Astrocyte (in vitro differentiated cells and primary cell): ENCODE results near the gene PCDHGA1. TPM values are rescaled to one million over a fixed set of nuclear protein-coding genes. Genes with fewer than 3 reads are reported as not detected.

Experiments
- DNase-seq: peaks from one replicate; pipeline ENCODE4 v3.0.0-alpha.2; 2010; ENCODE audit warnings: low read depth
- FAIRE-seq: peaks from 2 replicates; lab custom pipeline; 2011; peaks lifted over from hg19 to GRCh38; lab: Jason Lieb, UNC
- H2AFZ ChIP-seq: 2 replicates; pipeline ENCODE4 v1.6.0; 2012; ENCODE audit warnings: low read depth, low read length, inconsistent platforms
- H3K27ac ChIP-seq: 2 replicates; pipeline ENCODE4 v1.5.1; 2011; ENCODE audit warnings: low read depth, low read length, inconsistent platforms
- H3K27me3 ChIP-seq: 2 replicates; pipeline ENCODE4 v1.6.0; 2011; ENCODE audit warnings: low read length, inconsistent platforms; ENCODE audit not compliant: insufficient read depth
- H3K36me3 ChIP-seq: 2 replicates; pipeline ENCODE4 v1.5.1; 2011; ENCODE audit warnings: low read length, inconsistent platforms; ENCODE audit not compliant: insufficient read depth
- H3K4me1 ChIP-seq: 2 replicates; pipeline ENCODE4 v1.5.1; 2011; ENCODE audit warnings: low read length, inconsistent platforms; ENCODE audit not compliant: insufficient read depth
- H3K4me2 ChIP-seq: 2 replicates; pipeline ENCODE4 v1.6.0; 2012; ENCODE audit warnings: low read length, inconsistent platforms
- H3K4me3 ChIP-seq: 2 replicates; pipeline ENCODE4 v1.5.1; 2011; ENCODE audit warnings: low read depth, mild to moderate bottlenecking, low read length, inconsistent platforms; ENCODE audit not compliant: insufficient read depth
- H3K79me2 ChIP-seq: 2 replicates; pipeline ENCODE4 v1.6.0; 2012; ENCODE audit warnings: mild to moderate bottlenecking, low read length, inconsistent platforms; ENCODE audit not compliant: insufficient read depth
- H3K9ac ChIP-seq: 2 replicates; pipeline ENCODE4 v1.6.0; 2012; ENCODE audit warnings: mild to moderate bottlenecking, low read length, inconsistent platforms
- H3K9me3 ChIP-seq: 2 replicates; pipeline ENCODE4 v1.5.1; 2012; ENCODE audit warnings: low read depth, mild to moderate bottlenecking, low read length, inconsistent platforms; ENCODE audit not compliant: insufficient read depth
- H4K20me1 ChIP-seq: 2 replicates; pipeline ENCODE4 v1.6.0; 2012; ENCODE audit warnings: low read length, inconsistent platforms; ENCODE audit not compliant: insufficient read depth
- H3K27ac Mint-ChIP-seq: one replicate; pipeline ENCODE4 v1.8.0; 2021; ENCODE audit warnings: mild to moderate bottlenecking, mixed read lengths; ENCODE audit not compliant: unreplicated experiment
- H3K27me3 Mint-ChIP-seq: one replicate; pipeline ENCODE4 v1.8.0; 2021; ENCODE audit warnings: low read depth, mixed read lengths; ENCODE audit not compliant: unreplicated experiment
- H3K36me3 Mint-ChIP-seq: one replicate; pipeline ENCODE4 v1.8.0; 2021; ENCODE audit warnings: low read depth, mixed read lengths; ENCODE audit not compliant: unreplicated experiment
- H3K4me1 Mint-ChIP-seq: one replicate; pipeline ENCODE4 v1.8.0; 2021; ENCODE audit warnings: low read depth, mixed read lengths; ENCODE audit not compliant: unreplicated experiment
- H3K4me3 Mint-ChIP-seq: one replicate; pipeline ENCODE4 v1.8.0; 2021; ENCODE audit warnings: mild to moderate bottlenecking, moderate library complexity, mixed read lengths; ENCODE audit not compliant: unreplicated experiment
- H3K9me3 Mint-ChIP-seq: one replicate; pipeline ENCODE4 v1.8.0; 2021; ENCODE audit warnings: mild to moderate bottlenecking, mixed read lengths; ENCODE audit not compliant: unreplicated experiment
- EZH2 ChIP-seq: IDR thresholded peaks from 2 replicates; pipeline ENCODE4 v1.6.1; 2012; ENCODE audit warnings: mild to moderate bottlenecking, low read length, inconsistent platforms; ENCODE audit not compliant: insufficient read depth
- total RNA-seq: library from RNA; stranded (reverse); gene quantifications from 2 replicates; pipeline ENCODE4 v1.2.1, GENCODE V29; 2021
- TF ChIP-seq, protein P1 (sequence below): IDR thresholded peaks from 2 replicates; pipeline ENCODE4 v1.5.1; 2011; ENCODE audit warnings: low read depth, mild to moderate bottlenecking, inconsistent platforms, low read length, moderate library complexity; ENCODE audit not compliant: insufficient read depth

Gene PCDHGA1
- total RNA-seq, 1 donor from 2014 or later: 0.27 TPM

DNA sequence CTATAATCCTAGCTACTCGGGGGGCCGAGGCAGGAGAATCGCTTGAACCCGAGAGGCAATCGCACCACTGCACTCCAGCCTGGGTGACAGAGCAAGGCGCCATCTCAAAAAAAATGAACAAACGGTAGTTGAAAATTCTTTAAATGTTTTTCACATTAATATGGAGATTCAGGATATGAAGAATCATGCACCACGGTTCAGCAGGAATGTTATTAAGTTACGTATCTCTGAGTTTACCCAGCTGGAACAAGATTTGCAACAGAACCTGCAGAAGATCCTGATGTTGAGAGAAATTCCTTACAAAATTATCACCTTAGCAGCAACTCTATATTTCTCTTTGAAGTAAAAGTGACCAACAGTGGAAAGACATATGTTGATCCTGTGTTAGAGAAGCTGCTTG, 110.0 kb downstream of the PCDHGA1 start:
- Histone ChIP-seq H3K9me3 (peaks cover 8% of the 10 kb centered on the region), H3K9ac (no peak overlapping the region), H3K4me3 (no peak overlapping the region), H3K4me1 (no peaks in the 10 kb centered on the region), H2AFZ (no peak overlapping the region), H3K27ac (no peak overlapping the region), H3K36me3 (no peaks in the 10 kb centered on the region), H3K27me3 (no peaks in the 10 kb centered on the region), H3K79me2 (peaks cover 12% of the 10 kb centered on the region), H3K4me2 (no peak overlapping the region), H4K20me1 (peaks cover 4% of the 10 kb centered on the region)
- no peak overlapping the region for H3K4me3 Mint-ChIP-seq
- no peak for FAIRE-seq
- peaks cover 21% of the 10 kb centered on the region for H3K36me3 Mint-ChIP-seq
- H3K4me1 Mint-ChIP-seq: peaks cover 5% of the 10 kb centered on the region
- DNase-seq: no peak
- H3K27ac Mint-ChIP-seq: no peak overlapping the region
- no peaks in the 10 kb centered on the region for H3K27me3 Mint-ChIP-seq
- H3K9me3 Mint-ChIP-seq: no peaks in the 10 kb centered on the region
- TF ChIP-seq, protein P1, sequence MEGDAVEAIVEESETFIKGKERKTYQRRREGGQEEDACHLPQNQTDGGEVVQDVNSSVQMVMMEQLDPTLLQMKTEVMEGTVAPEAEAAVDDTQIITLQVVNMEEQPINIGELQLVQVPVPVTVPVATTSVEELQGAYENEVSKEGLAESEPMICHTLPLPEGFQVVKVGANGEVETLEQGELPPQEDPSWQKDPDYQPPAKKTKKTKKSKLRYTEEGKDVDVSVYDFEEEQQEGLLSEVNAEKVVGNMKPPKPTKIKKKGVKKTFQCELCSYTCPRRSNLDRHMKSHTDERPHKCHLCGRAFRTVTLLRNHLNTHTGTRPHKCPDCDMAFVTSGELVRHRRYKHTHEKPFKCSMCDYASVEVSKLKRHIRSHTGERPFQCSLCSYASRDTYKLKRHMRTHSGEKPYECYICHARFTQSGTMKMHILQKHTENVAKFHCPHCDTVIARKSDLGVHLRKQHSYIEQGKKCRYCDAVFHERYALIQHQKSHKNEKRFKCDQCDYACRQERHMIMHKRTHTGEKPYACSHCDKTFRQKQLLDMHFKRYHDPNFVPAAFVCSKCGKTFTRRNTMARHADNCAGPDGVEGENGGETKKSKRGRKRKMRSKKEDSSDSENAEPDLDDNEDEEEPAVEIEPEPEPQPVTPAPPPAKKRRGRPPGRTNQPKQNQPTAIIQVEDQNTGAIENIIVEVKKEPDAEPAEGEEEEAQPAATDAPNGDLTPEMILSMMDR: no peak
- no peak for TF ChIP-seq EZH2

DNA sequence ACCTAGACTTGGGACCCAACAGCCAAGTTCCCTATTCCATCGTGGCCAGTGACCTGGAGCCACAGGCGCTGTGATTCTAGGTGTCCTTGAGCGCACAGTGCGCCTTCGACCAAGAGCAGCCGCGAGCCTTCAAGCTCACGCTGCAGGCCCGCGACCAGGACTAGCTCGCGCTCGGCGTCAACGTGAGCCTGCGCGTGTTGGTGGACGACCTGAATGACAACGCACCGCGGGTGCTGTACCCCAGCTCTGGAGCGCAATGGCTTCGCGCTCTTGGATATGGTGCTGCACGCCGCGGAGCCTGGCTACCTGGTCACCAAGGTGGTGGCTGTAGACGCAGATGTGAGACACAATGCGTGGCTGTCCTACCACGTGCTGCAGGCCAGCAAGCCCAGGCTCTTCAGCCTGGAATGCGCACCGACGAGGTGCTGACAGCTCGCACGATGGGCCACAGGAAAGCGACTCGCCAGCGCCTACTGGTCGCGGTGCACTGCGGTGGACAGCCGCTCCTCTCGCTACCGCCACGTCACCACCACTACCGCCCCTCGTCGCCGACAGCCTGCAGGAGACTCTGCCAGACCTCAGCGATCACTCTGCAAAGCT, 111.4 kb downstream of the PCDHGA1 start:
- H3K27me3 Mint-ChIP-seq: no peaks in the 10 kb centered on the region
- H3K4me3 Mint-ChIP-seq: no peak overlapping the region
- Histone ChIP-seq H3K36me3 (no peaks in the 10 kb centered on the region), H4K20me1 (peaks cover 4% of the 10 kb centered on the region), H3K4me3 (no peak overlapping the region), H3K27me3 (no peaks in the 10 kb centered on the region), H3K4me1 (no peaks in the 10 kb centered on the region), H3K27ac (no peak overlapping the region), H2AFZ (no peak overlapping the region), H3K79me2 (peaks cover 8% of the 10 kb centered on the region), H3K9ac (no peak overlapping the region), H3K4me2 (no peak overlapping the region), H3K9me3 (peaks cover 8% of the 10 kb centered on the region)
- no peak for DNase-seq
- TF ChIP-seq, protein P1: no peak
- no peak for TF ChIP-seq EZH2
- H3K36me3 Mint-ChIP-seq: peaks cover 25% of the 10 kb centered on the region
- FAIRE-seq: no peak
- no peaks in the 10 kb centered on the region for H3K9me3 Mint-ChIP-seq
- peaks cover 5% of the 10 kb centered on the region for H3K4me1 Mint-ChIP-seq
- no peak overlapping the region for H3K27ac Mint-ChIP-seq

DNA sequence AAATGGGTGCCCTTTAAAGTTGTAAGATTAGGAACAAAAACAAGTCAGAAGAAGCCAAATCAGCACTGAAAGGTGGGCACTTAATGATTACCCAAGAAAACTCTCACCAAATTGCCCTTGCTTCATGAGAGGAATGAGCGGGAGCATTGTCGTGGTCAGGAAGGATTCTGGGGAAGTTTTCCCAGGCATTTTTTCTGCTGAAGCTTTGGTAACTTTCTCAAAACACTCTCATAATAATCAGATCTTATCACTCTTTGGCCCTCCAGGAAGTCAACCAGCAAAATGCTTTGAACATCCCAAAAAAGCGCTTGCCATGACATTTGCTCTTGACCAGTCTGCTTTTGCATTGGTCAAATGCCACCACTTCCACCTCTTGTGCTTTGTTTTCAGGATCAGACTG, 135.0 kb downstream of the PCDHGA1 start:
- DNase-seq: peak; percentile 70
- no peaks in the 10 kb centered on the region for H3K36me3 ChIP-seq
- no peaks in the 10 kb centered on the region for H3K9me3 Mint-ChIP-seq
- no peak overlapping the region for H3K4me3 Mint-ChIP-seq
- peaks cover 11% of the 10 kb centered on the region for H3K4me1 Mint-ChIP-seq
- no peak for FAIRE-seq
- TF ChIP-seq, protein P1: no peak
- no peak for TF ChIP-seq EZH2
- H3K4me2 ChIP-seq: no peak overlapping the region
- no peak overlapping the region for H2AFZ ChIP-seq
- H3K4me3 ChIP-seq: no peak overlapping the region
- no peaks in the 10 kb centered on the region for H3K4me1 ChIP-seq
- H3K36me3 Mint-ChIP-seq: peaks cover 5% of the 10 kb centered on the region
- H3K27me3 ChIP-seq: no peaks in the 10 kb centered on the region
- H3K9me3 ChIP-seq: no peaks in the 10 kb centered on the region
- no peaks in the 10 kb centered on the region for H3K27me3 Mint-ChIP-seq
- H3K27ac ChIP-seq: peak overlapping the region; percentile 6
- peak overlapping the region; percentile 56 for H3K27ac Mint-ChIP-seq
- peaks cover 13% of the 10 kb centered on the region for H4K20me1 ChIP-seq
- H3K9ac ChIP-seq: no peak overlapping the region
- peaks cover 13% of the 10 kb centered on the region for H3K79me2 ChIP-seq
